Glomerular endothelial cell (primary cell): ENCODE data around the gene WIPF1. TPM values are rescaled to one million over a fixed set of nuclear protein-coding genes. Genes with fewer than 3 reads are reported as not detected.
A peak's percentile ranks its signal among the peaks of the same experiment; 100 is the strongest.

Experiments used
- DNase-seq: peaks from one replicate; pipeline ENCODE4 v3.0.0-alpha.2; 2011; ENCODE audit warnings: low read depth, low spot score; ENCODE audit errors: extremely low read depth
- total RNA-seq: library from RNA; depleted of rRNA; stranded (reverse); fragments of >200 nt; gene quantifications from 2 replicates; pipeline ENCODE4 v1.2.3, GENCODE V29; 2015

WIPF1 gene, protein sequence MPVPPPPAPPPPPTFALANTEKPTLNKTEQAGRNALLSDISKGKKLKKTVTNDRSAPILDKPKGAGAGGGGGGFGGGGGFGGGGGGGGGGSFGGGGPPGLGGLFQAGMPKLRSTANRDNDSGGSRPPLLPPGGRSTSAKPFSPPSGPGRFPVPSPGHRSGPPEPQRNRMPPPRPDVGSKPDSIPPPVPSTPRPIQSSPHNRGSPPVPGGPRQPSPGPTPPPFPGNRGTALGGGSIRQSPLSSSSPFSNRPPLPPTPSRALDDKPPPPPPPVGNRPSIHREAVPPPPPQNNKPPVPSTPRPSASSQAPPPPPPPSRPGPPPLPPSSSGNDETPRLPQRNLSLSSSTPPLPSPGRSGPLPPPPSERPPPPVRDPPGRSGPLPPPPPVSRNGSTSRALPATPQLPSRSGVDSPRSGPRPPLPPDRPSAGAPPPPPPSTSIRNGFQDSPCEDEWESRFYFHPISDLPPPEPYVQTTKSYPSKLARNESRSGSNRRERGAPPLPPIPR
- total RNA-seq, result 14.8 and 35.2 TPM in 2 replicates

DNA sequence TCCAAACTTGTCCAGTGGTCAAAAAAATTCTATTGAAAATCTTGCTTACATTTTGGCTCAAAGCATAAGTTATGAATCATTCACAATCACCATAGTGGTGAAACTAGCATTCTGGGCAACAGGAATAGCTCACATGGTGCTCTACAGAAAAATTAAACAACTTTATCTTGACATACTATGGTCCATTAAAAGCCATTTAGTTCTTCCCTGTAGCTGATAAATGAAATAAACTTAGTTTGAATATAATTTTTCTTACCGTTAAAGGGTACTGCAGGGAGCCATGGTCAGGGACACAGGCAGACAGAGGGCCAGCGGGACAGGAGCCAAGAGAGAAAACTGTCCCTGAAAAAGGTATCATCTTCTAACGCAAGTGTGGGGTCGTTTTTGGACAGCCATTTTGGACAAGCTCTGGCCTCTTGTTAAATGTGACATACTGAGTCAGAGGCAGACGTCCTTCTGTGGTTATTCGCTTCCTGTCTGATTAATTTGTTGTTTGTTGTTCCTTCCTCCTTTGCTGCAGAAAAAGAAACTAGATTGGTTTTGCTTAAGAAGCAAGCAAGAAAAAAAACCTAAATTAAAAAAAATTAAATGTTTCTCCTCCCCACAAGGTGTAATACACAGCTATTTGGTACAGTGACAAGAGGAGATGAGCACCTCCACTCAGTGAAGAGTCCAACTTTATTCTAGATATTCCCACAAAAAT is at the start of gene WIPF1:
WIPF1 (minus strand) TSS at position 460 of the 703 bp plus-strand sequence. CDS start 12,231 bp downstream, outside the sequence.
- DNase-seq, result peak; percentile 45

- no peak for DNase-seq
Observed at GRCh38 chr2:174645296-174645695, 47.7 kb upstream of the WIPF1 start.

GRCh38 chr2:174644406-174644805 is 46.8 kb upstream of the WIPF1 start:
- DNase-seq, result no peak

DNA sequence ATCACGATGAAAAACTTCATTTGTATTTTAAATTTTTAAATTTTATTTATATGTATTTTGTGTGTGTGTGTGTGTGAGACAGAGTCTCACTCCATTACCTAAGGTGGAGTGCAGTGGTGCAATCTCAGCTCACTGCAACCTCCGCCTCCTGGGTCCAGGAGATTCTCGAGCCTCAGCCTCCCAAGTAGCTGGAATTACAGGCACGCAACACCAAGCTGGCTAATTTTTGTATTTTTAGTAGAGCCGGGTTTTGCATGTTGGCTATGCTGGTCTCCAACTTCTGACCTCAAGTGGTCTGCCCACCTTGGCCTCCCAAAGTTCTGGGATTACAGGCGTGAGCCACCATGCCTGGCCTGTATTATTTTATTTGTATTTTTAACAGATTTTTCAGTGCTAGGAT is 45.8 kb upstream of the WIPF1 start:
- DNase-seq, result no peak

- no peak for DNase-seq
Observed at GRCh38 chr2:174641168-174641567, 43.6 kb upstream of the WIPF1 start.

- DNase-seq, result no peak
Observed at GRCh38 chr2:174636987-174637386, 39.4 kb upstream of the WIPF1 start.

DNA sequence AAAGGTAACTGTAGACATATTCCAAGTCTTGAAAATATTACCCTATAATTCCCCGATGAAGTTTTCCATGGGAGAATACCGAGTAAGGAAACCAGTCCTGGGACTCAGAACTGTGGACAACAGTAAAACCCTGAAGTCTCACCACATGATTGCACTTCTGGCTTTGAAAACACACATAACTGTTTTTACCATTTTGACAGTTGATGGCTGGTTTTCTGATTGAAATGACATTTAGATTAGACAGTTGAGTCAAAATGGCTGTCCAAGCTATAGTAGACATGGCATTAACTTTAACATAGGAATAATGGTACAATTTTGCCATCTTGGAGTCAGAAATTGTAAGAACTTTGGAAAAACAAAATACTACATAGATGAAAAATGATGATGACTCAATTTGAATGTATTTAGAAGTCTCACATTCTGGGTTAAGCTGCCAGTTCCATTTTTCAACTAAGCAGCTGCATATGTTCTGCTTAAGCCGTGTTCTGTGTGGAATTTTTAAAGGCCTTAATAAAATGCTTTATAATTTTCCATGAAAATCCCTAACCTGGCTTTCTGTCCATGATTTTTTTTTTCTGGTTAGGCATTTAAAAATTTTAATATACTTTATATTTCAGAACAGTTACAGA is 38.3 kb upstream of the WIPF1 start:
- no peak for DNase-seq

- no peak for DNase-seq
Observed at GRCh38 chr2:174635015-174635593, 37.5 kb upstream of the WIPF1 start.

DNA sequence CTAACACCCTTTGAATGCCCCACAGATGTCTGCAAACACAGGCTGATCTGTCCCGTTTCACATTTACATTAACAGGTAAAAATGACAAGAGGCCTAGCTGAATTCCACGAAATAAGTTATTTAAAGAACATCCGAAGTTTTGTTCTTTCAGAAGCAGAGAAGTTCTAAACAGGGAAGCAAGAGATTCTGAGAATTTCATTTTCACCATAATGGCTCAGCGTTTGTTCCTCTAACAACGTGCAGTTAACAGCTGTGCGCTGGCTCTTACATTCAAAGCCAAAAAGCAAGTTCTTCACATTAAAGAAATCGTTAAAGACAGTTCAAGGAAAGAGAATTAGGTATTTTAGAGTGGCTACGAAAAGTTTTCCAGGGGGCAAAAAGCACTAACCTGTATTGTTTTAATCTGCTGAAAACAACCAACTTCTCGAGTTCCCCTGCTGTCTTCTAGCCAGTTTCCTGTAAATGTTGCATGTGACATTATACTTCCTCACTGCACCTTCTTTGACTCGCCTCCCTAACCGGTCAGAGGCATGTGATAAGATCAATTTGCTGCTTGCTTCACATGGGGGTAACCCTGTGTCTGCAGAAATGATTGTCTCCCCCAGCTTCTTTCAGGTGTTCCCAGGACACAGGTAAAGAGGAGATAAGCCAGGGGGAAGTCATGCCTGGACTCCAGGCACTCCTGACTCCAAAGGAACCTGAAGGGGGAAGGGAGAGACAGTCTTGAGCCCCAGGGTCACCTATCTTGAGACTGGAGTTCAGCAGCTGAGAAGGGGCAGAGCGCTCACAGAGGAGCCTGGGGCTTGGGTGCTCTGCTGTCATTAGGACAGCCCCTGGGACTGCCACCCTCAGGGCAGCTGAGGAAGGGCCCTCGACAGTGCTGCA is 36.8 kb upstream of the WIPF1 start:
- no peak for DNase-seq

DNA sequence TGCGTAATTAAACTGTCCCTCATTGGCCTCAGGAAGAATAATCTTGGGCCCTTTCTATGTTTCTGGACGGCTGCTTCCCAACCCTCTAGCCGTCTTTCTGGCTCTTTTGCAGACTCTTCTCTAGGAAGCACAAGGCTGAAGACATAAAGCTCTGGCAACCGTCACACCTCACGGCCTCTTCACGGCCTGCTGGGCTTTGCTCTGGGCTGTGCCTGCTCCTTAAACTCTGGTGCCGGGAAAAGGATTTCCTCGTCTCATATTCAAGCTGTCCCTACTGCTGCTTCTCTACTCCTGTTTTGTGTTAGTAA is 36.0 kb upstream of the WIPF1 start:
- no peak for DNase-seq

- no peak for DNase-seq
Observed at GRCh38 chr2:174632841-174633622, 35.4 kb upstream of the WIPF1 start.

DNA sequence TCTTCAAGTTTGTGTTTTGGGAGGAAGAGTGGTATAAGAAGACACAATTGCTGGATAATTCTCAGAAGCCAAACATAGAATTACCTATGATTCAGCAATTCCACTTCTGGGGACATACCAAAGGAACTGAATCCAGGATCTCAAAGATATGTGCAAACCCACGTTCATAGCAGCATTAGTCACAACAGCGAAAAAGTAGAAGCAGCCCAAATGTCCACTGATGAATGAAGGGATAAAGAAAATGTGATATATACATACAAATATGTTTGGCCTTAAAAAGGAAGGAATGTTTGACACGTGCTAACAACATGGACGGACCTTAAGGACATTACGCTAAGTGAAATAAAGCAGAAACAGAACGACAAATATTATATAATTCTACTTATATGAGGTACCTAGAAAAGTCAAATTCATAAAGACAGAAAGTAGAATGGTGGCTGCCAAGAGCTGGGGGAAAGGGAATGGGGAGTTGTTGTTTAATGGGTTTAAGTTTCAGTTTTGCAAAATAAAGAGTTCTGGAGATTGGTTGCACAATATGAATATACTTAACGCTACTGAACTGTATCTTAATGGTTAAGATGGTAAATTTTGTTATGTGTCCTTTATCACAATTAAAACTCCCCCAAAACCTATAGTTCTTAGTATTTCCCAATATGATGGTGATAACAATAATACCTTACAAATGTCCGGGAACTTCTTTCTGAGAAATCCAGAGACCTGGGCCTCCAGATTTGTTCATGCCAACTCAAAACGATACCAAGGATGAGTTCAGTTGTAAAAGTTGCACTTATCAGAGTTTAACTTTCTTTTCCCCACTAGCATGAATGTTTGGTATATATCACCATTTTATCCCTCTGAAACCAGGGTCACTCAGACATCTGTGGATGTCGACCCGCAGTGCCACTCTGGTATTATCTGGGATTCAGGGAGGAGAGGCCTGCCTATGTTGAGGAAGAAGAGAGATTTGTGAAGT is 33.7 kb upstream of the WIPF1 start:
- no peak for DNase-seq

DNA sequence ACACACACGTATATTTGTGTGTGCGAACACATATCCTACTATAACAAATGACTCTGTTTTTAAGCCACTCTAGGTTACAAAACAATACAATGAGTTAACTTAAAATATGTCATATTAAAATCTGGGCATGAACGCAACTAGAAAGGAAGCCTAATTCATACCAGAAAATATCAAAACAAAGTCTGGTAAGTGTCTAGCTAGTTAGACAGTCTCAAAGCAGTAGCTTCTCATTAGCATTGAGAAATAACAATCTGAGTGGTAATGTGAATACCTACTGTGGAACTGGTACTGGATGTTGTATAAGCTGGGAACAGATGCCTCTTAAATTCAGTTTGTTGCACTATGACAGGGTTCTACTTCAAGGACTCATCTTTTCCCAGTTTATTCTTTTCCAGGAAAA is 32.5 kb upstream of the WIPF1 start:
- DNase-seq, result no peak

DNA sequence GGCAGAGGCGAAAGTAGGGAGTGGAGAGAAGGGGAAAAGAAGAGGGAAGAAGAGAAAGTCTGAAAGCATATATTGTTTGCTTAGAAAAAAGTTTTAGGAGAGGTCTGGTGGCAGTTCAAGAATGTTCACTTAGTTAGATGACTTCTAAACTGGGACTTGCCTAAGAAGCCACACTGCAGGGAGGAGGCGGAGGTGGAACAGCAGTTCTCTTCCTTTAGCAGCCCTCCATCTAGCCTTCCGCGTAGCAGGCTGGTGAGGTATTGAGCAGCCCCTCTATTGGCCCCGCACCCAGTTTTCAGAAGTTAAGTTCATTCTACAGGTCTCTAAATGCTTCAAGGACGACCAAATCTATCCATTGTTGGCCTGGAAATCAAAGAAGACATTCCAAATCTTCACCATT is 31.9 kb upstream of the WIPF1 start:
- DNase-seq, result no peak

DNA sequence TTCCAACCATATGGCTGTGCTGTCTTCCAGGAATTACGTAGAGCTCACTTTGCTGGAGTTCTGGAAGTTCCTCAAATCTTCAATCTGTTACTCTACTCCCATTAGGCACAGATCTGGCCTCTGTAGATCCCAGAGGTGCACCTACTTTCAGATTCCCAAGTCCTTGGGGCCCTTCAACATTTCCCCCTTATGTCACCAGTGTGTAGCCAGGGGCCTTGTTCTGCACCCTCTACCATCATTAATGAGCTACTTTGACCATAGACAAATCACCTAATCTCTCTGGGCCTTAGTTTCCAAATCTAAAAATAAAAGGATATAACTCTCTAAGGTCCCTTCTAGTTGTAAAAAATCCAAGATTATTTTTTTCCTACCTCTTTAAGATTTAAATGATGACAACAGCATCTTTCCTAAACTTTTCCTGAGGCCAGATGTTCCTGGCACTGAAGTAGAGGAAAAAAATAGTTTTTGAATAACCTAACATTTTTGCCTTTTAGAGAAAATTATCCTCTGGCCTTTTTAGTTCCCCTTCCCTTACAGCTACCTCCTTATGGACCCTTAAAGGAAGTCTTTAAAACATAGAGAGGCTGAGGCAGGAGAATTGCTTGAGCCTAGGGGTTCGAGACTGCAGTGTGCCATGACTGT is 31.0 kb upstream of the WIPF1 start:
- DNase-seq, result no peak

GRCh38 chr2:174627216-174627615 is 29.6 kb upstream of the WIPF1 start:
- no peak for DNase-seq

GRCh38 chr2:174624895-174625430 is 27.4 kb upstream of the WIPF1 start:
- no peak for DNase-seq

DNA sequence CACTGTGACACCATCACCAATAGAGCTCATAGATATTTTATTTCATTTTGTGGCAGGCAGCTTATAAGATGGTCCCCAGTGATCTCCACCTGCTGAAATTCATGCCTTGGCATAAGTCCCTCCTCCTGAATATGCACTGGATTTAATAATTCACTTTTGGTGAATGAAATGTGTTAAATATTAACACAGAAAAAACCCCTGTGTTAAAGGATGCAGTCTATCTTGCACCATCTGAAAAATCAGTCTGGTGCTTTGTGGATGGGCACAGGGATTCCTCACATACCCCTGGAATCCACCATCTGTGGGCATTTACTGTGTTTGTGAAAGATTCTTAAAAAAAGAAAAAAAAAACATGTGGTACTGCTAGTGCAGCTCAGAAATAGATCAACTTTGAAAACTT is 26.1 kb upstream of the WIPF1 start:
- DNase-seq, result no peak
